Suprapubic skin (tissue), 4 donors: Measurements from ENCODE around the gene PLD5.

Source experiments
- EP300 ChIP-seq: sonication (generic); formaldehyde crosslinking; IDR thresholded peaks from one replicate; pipeline ENCODE4 v1.6.1; 2017; ENCODE audit warnings: antibody characterized with exemption
- POLR2A ChIP-seq, 2 donors: fragments of 450-650 bp; IDR thresholded peaks; one replicate each; pipeline ENCODE4 v1.6.1; 2017; ENCODE audit warnings: antibody characterized with exemption in 2 of 2, mild to moderate bottlenecking in 2 of 2, moderate library complexity in 2 of 2
- POLR2AphosphoS5 ChIP-seq, 3 donors: sonication (generic); formaldehyde crosslinking; IDR thresholded peaks; one replicate each; pipeline ENCODE4 v1.6.1; 2017; ENCODE audit warnings: antibody characterized with exemption in 3 of 3
- TF ChIP-seq, protein P1 (sequence below), 2 donors: fragments of 200-600 bp in 1 of 2; fragments of 450-650 bp in 1 of 2; sonication (generic) in 1 of 2; IDR thresholded peaks; one replicate each; pipeline ENCODE4 v1.5.1; 2016 to 2019; ENCODE audit warnings: antibody characterized with exemption in 2 of 2, mild to moderate bottlenecking in 1 of 2, moderate library complexity in 1 of 2

GRCh38 chr1:242467556-242468145 lies 56.8 kb downstream of the PLD5 start:
- TF ChIP-seq, protein P1, sequence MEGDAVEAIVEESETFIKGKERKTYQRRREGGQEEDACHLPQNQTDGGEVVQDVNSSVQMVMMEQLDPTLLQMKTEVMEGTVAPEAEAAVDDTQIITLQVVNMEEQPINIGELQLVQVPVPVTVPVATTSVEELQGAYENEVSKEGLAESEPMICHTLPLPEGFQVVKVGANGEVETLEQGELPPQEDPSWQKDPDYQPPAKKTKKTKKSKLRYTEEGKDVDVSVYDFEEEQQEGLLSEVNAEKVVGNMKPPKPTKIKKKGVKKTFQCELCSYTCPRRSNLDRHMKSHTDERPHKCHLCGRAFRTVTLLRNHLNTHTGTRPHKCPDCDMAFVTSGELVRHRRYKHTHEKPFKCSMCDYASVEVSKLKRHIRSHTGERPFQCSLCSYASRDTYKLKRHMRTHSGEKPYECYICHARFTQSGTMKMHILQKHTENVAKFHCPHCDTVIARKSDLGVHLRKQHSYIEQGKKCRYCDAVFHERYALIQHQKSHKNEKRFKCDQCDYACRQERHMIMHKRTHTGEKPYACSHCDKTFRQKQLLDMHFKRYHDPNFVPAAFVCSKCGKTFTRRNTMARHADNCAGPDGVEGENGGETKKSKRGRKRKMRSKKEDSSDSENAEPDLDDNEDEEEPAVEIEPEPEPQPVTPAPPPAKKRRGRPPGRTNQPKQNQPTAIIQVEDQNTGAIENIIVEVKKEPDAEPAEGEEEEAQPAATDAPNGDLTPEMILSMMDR (IDR thresholded peaks at IDR 0.05), result peak in 1 of 2 donors; percentile 56
- TF ChIP-seq POLR2A (IDR thresholded peaks at IDR 0.05) (no peak), POLR2AphosphoS5 (IDR thresholded peaks at IDR 0.05) (no peak), EP300 (no peak)
